GM19455 (cell line): ENCODE results near the gene DKK1.

ENCODE experiments used
- ATAC-seq: cut with Tn5 transposase; IDR thresholded peaks from one replicate; pipeline ENCODE4 v1.9.1; 2021; ENCODE audit not compliant: unreplicated experiment

Gene DKK1

GRCh38 chr10:52313933-52314821 lies at the start of gene DKK1:
Gene DKK1, plus strand, starts transcription at chr10:52314281. Its CDS starts 154 bp downstream, at chr10:52314435.
- ATAC-seq = no peak

GRCh38 chr10:52265131-52265926 lies 48.8 kb upstream of the DKK1 start:
- ATAC-seq = no peak

GRCh38 chr10:52266858-52267257 lies 47.2 kb upstream of the DKK1 start:
- ATAC-seq = no peak

GRCh38 chr10:52268790-52269189 lies 45.3 kb upstream of the DKK1 start:
- ATAC-seq = no peak

GRCh38 chr10:52269233-52269632 lies 44.8 kb upstream of the DKK1 start:
- no peak for ATAC-seq

GRCh38 chr10:52276163-52276562 lies 37.9 kb upstream of the DKK1 start:
- ATAC-seq = no peak

GRCh38 chr10:52276986-52277385 lies 37.1 kb upstream of the DKK1 start:
- no peak for ATAC-seq

GRCh38 chr10:52279546-52279945 lies 34.5 kb upstream of the DKK1 start:
- no peak for ATAC-seq

GRCh38 chr10:52280051-52280450 lies 34.0 kb upstream of the DKK1 start:
- ATAC-seq = no peak

GRCh38 chr10:52283174-52283573 lies 30.9 kb upstream of the DKK1 start:
- ATAC-seq = no peak

GRCh38 chr10:52284416-52285013 lies 29.6 kb upstream of the DKK1 start:
- no peak for ATAC-seq

GRCh38 chr10:52287866-52288265 lies 26.2 kb upstream of the DKK1 start:
- ATAC-seq = no peak

- no peak for ATAC-seq
Measured at GRCh38 chr10:52297747-52298146, 16.3 kb upstream of the DKK1 start.

- ATAC-seq = no peak
Measured at GRCh38 chr10:52300599-52301277, 13.3 kb upstream of the DKK1 start.

GRCh38 chr10:52308251-52309031 lies 5.6 kb upstream of the DKK1 start:
- ATAC-seq = peak; percentile 74

GRCh38 chr10:52312942-52313255 lies 1.2 kb upstream of the DKK1 start:
- ATAC-seq = no peak

- no peak for ATAC-seq
Measured at GRCh38 chr10:52313256-52313932, 687 bp upstream of the DKK1 start.

- ATAC-seq = no peak
Measured at GRCh38 chr10:52314822-52315552, 906 bp downstream of the DKK1 start.

GRCh38 chr10:52316001-52316400 lies 1.9 kb downstream of the DKK1 start:
- no peak for ATAC-seq
